H9 (cell line): ENCODE measurements around the gene KRTAP4-2. TPM values are rescaled to one million over a fixed set of nuclear protein-coding genes. Genes with fewer than 3 reads are reported as not detected.

Experiments used
- DNase-seq: peaks from one replicate; pipeline ENCODE4 v3.0.0-alpha.2; 2017
- H2AFZ ChIP-seq: one replicate; pipeline ENCODE4 v1.6.1; 2013; ENCODE audit warnings: mild to moderate bottlenecking, low read length, control low read depth, moderate library complexity
- H2AK5ac ChIP-seq: 2 replicates; pipeline ENCODE4 v1.6.1; 2013; ENCODE audit warnings: low read length, control low read depth, mixed read lengths; ENCODE audit not compliant: insufficient read length
- H2BK120ac ChIP-seq: one replicate; pipeline ENCODE4 v1.6.1; 2013; ENCODE audit warnings: low read depth, mild to moderate bottlenecking, low read length, control low read depth, inconsistent platforms; ENCODE audit not compliant: poor library complexity, severe bottlenecking
- H2BK12ac ChIP-seq: 2 replicates; pipeline ENCODE4 v1.6.1; 2013; ENCODE audit warnings: low read length, control low read depth, mixed read lengths, low read depth; ENCODE audit not compliant: insufficient read length
- H2BK15ac ChIP-seq: 2 replicates; pipeline ENCODE4 v1.6.1; 2013; ENCODE audit warnings: low read depth, low read length, control low read depth
- H2BK20ac ChIP-seq: one replicate; pipeline ENCODE4 v1.6.1; 2013; ENCODE audit warnings: low read depth, mild to moderate bottlenecking, low read length, control low read depth, inconsistent platforms; ENCODE audit not compliant: poor library complexity, severe bottlenecking
- H2BK5ac ChIP-seq: 2 replicates; pipeline ENCODE4 v1.6.1; 2013; ENCODE audit warnings: low read length, control low read depth, mixed read lengths; ENCODE audit not compliant: insufficient read length
- H3K14ac ChIP-seq: 2 replicates; pipeline ENCODE4 v1.6.1; 2013; ENCODE audit warnings: low read length, control low read depth; ENCODE audit not compliant: insufficient read depth
- H3K18ac ChIP-seq: 2 replicates; pipeline ENCODE4 v1.6.1; 2013; ENCODE audit warnings: low read depth, mild to moderate bottlenecking, mixed read lengths, low read length, control low read depth; ENCODE audit not compliant: insufficient read length
- H3K23ac ChIP-seq: 2 replicates; pipeline ENCODE4 v1.6.1; 2013; ENCODE audit warnings: low read length, control low read depth, mixed read lengths, low read depth; ENCODE audit not compliant: insufficient read length
- H3K23me2 ChIP-seq: 2 replicates; pipeline ENCODE4 v1.6.1; 2013; ENCODE audit warnings: low read depth, mild to moderate bottlenecking, mixed read lengths, low read length, control low read depth; ENCODE audit not compliant: insufficient read length, poor library complexity, severe bottlenecking
- H3K27ac ChIP-seq: 2 replicates; pipeline ENCODE4 v1.5.1; 2013; ENCODE audit warnings: low read length, control low read depth, mixed read lengths, low read depth; ENCODE audit not compliant: insufficient read length
- H3K27me3 ChIP-seq: 2 replicates; pipeline ENCODE4 v1.6.1; 2013; ENCODE audit warnings: low read length, control low read depth, inconsistent platforms; ENCODE audit not compliant: insufficient read depth
- H3K4ac ChIP-seq: 2 replicates; pipeline ENCODE4 v1.6.1; 2013; ENCODE audit warnings: low read depth, mild to moderate bottlenecking, control low read depth, inconsistent platforms, low read length, moderate library complexity
- H3K4me1 ChIP-seq: 2 replicates; pipeline ENCODE4 v1.6.1; 2013; ENCODE audit warnings: low read length, control low read depth, inconsistent platforms; ENCODE audit not compliant: insufficient read depth
- H3K4me2 ChIP-seq: 2 replicates; pipeline ENCODE4 v1.6.1; 2013; ENCODE audit warnings: low read length, control low read depth, mixed read lengths; ENCODE audit not compliant: insufficient read length, insufficient read depth
- H3K56ac ChIP-seq: 2 replicates; pipeline ENCODE4 v1.6.1; 2013; ENCODE audit warnings: low read depth, mild to moderate bottlenecking, mixed read lengths, low read length, control low read depth; ENCODE audit not compliant: insufficient read length
- H3K79me1 ChIP-seq: 2 replicates; pipeline ENCODE4 v1.6.1; 2013; ENCODE audit warnings: low read depth, mild to moderate bottlenecking, moderate library complexity, low read length, control low read depth, inconsistent platforms; ENCODE audit not compliant: insufficient read depth, poor library complexity, severe bottlenecking
- H3K79me2 ChIP-seq: 2 replicates; pipeline ENCODE4 v1.6.1; 2013; ENCODE audit warnings: low read length, control low read depth, inconsistent platforms; ENCODE audit not compliant: insufficient read depth
- H3K9ac ChIP-seq: 2 replicates; pipeline ENCODE4 v1.6.1; 2013; ENCODE audit warnings: low read length, control low read depth, mixed read lengths; ENCODE audit not compliant: insufficient read length; ENCODE audit errors: extremely low read depth
- H3K9me3 ChIP-seq: one replicate; pipeline ENCODE4 v1.6.1; 2013; ENCODE audit warnings: low read depth, low read length, inconsistent platforms; ENCODE audit not compliant: control insufficient read depth
- H3T11ph ChIP-seq: one replicate; pipeline ENCODE4 v1.6.1; 2013; ENCODE audit warnings: mild to moderate bottlenecking, low read length, control low read depth, inconsistent platforms
- H4K20me1 ChIP-seq: one replicate; pipeline ENCODE4 v1.6.1; 2013; ENCODE audit not compliant: control insufficient read depth, insufficient read length, insufficient read depth
- H4K5ac ChIP-seq: 2 replicates; pipeline ENCODE4 v1.6.1; 2013; ENCODE audit warnings: low read depth, mild to moderate bottlenecking, mixed read lengths, low read length, control low read depth; ENCODE audit not compliant: insufficient read length
- H4K8ac ChIP-seq: replicated peaks from 2 replicates; pipeline ENCODE4 v1.6.1; 2013; ENCODE audit warnings: low read length, control low read depth, mixed read lengths, low read depth; ENCODE audit not compliant: insufficient read length
- H4K91ac ChIP-seq: 2 replicates; pipeline ENCODE4 v1.6.1; 2013; ENCODE audit warnings: low read depth, mild to moderate bottlenecking, moderate library complexity, mixed read lengths, low read length, control low read depth; ENCODE audit not compliant: insufficient read length
- H3K27ac Mint-ChIP-seq, 3 experiments: 2 replicates in 2 of 3; 3 replicates in 1 of 3; pipeline ENCODE4 v1.8.0; 2020 to 2021; ENCODE audit warnings: mixed read lengths in 3 of 3, mild to moderate bottlenecking in 1 of 3, moderate library complexity in 1 of 3
- H3K27me3 Mint-ChIP-seq: 2 replicates; pipeline ENCODE4 v1.8.0; 2021; ENCODE audit warnings: low read depth, mild to moderate bottlenecking, moderate library complexity, mixed read lengths
- H3K36me3 Mint-ChIP-seq, 3 experiments: 2 replicates in 2 of 3; 3 replicates in 1 of 3; pipeline ENCODE4 v1.8.0; 2020 to 2021; ENCODE audit warnings: low read depth in 3 of 3, mixed read lengths in 3 of 3; ENCODE audit not compliant: insufficient read depth in 1 of 3
- H3K4me1 Mint-ChIP-seq, 2 experiments: 2 replicates each; pipeline ENCODE4 v1.8.0; 2020; ENCODE audit warnings: mixed read lengths in 2 of 2
- H3K4me3 Mint-ChIP-seq, 2 experiments: 2 replicates in 1 of 2; 3 replicates in 1 of 2; pipeline ENCODE4 v1.8.0; 2020 to 2021; ENCODE audit warnings: mild to moderate bottlenecking in 2 of 2, mixed read lengths in 2 of 2, moderate library complexity in 1 of 2
- H3K9me3 Mint-ChIP-seq, 2 experiments: 2 replicates in 1 of 2; 3 replicates in 1 of 2; pipeline ENCODE4 v1.8.0; 2020; ENCODE audit warnings: mild to moderate bottlenecking in 2 of 2, mixed read lengths in 2 of 2, moderate library complexity in 1 of 2
- WGBS: extraction: QIAGEN DNeasy Blood & Tissue Kit; methylation state at CpG from one replicate; pipeline ENCODE4 v1.1.7; 2013; ENCODE audit warnings: missing lambda C conversion rate, low lambda C conversion rate, mixed read lengths; ENCODE audit not compliant: insufficient read length; ENCODE audit errors: extremely low coverage; 5-methylcytosine and 5-hydroxymethylcytosine counted together
- total RNA-seq: library from RNA; stranded (reverse); gene quantifications from 2 replicates; pipeline ENCODE4 v1.2.1, GENCODE V29; 2021
- TF ChIP-seq, protein P1 (sequence below): fragments of 200-600 bp; sonication (generic); conservative IDR thresholded peaks from 3 replicates; pipeline ENCODE4 v1.8.0; 2021; ENCODE audit warnings: antibody characterized with exemption, mild to moderate bottlenecking

Gene KRTAP4-2
- total RNA-seq, 1 experiment from 2014 or later = not detected

DNA sequence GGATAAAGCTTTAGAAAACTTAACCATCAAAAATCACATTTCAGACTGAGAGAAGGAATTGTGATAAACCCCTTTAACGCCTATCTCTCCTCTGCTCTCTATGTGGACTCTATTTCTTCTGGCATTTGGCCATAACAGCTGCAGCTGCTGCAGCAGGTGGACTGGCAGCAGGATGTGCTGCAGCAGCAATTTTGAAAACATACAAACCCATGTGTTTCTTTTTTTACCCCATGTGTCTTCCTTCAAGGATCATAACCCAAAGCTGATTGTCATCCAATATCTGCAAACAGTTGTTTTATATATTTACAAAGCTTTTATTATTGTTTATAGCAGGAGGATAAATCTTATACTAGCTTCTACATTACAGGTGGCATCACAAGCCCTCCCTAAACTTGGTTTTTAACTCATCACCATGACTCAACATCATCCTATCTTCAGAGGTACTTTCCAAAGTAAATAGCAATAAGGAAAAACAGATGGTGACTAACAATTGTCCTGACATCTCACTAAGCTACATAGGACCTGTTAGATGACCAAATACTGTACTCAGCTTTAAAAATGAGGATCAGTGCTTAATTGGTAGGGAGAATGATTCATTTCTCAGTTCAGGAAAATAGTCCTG lies 33.9 kb upstream of the KRTAP4-2 start:
- Histone ChIP-seq H3K14ac (no peak overlapping the region), H2BK15ac (no peak overlapping the region), H4K20me1 (no peaks in the 10 kb centered on the region), H3K9ac (no peak overlapping the region), H3K18ac (no peak overlapping the region), H2BK20ac (no peak overlapping the region), H3K23ac (no peak overlapping the region), H3K27me3 (no peaks in the 10 kb centered on the region), H4K91ac (no peak overlapping the region), H2AFZ (no peak overlapping the region), H3K4me1 (no peaks in the 10 kb centered on the region), H4K5ac (no peak overlapping the region), H4K8ac (no peak overlapping the region), H2BK12ac (no peak overlapping the region), H3K9me3 (no peaks in the 10 kb centered on the region), H3K79me2 (no peaks in the 10 kb centered on the region), H2BK5ac (no peak overlapping the region), H3K79me1 (no peaks in the 10 kb centered on the region), H2AK5ac (no peak overlapping the region), H3K27ac (no peak overlapping the region), H2BK120ac (no peak overlapping the region), H3K4ac (no peak overlapping the region), H3K4me2 (no peak overlapping the region), H3K23me2 (no peaks in the 10 kb centered on the region), H3T11ph (no peak overlapping the region), H3K56ac (no peak overlapping the region)
- Mint-ChIP-seq H3K4me3 (no peak overlapping the region), H3K4me1 (peaks cover 0 to 2% of the 10 kb centered on the region in 2 experiments; a peak in 1 of 4 replicates), H3K9me3 (peaks cover 12 to 14% of the 10 kb centered on the region in 2 experiments), H3K27ac (no peak overlapping the region), H3K36me3 (peaks cover 0 to 13% (median 0%) of the 10 kb centered on the region in 3 experiments; a peak in 4 of 7 replicates), H3K27me3 (peaks cover under 1% of the 10 kb centered on the region; the same call in 1 of the 2 replicates)
- TF ChIP-seq, protein P1, sequence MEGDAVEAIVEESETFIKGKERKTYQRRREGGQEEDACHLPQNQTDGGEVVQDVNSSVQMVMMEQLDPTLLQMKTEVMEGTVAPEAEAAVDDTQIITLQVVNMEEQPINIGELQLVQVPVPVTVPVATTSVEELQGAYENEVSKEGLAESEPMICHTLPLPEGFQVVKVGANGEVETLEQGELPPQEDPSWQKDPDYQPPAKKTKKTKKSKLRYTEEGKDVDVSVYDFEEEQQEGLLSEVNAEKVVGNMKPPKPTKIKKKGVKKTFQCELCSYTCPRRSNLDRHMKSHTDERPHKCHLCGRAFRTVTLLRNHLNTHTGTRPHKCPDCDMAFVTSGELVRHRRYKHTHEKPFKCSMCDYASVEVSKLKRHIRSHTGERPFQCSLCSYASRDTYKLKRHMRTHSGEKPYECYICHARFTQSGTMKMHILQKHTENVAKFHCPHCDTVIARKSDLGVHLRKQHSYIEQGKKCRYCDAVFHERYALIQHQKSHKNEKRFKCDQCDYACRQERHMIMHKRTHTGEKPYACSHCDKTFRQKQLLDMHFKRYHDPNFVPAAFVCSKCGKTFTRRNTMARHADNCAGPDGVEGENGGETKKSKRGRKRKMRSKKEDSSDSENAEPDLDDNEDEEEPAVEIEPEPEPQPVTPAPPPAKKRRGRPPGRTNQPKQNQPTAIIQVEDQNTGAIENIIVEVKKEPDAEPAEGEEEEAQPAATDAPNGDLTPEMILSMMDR = no peak
- DNase-seq = no peak
- no CpG with 5 or more reads among the region's 1 CpG for WGBS
